ENCODE data around the gene AGTRAP.

GRCh38 chr1:11784256-11784992 is 48.5 kb downstream of the AGTRAP start:
- TF ChIP-seq CTCF (IDR thresholded peaks at IDR 0.05; ENCODE audit: low read depth, low read length) (no peak), EZH2phosphoT487 (IDR thresholded peaks at IDR 0.05; ENCODE audit: low read depth) (no peak)

All from OCI-LY3 (cell line).